GM23248 (cell line): ENCODE results near the gene EME2.

Experiments
- EZH2 ChIP-seq: fragments of 200-600 bp; sonication (generic); IDR thresholded peaks from 2 replicates; pipeline ENCODE4 v1.6.1; 2018; ENCODE audit warnings: antibody characterized with exemption, mild to moderate bottlenecking; ENCODE audit not compliant: insufficient read depth, poor library complexity, severe bottlenecking
- EZH2phosphoT487 ChIP-seq: fragments of 200-600 bp; sonication (generic); IDR thresholded peaks from 2 replicates; pipeline ENCODE4 v1.6.1; 2018; ENCODE audit warnings: antibody characterized with exemption, moderate library complexity, mild to moderate bottlenecking, low read depth; ENCODE audit not compliant: insufficient read depth

DNA sequence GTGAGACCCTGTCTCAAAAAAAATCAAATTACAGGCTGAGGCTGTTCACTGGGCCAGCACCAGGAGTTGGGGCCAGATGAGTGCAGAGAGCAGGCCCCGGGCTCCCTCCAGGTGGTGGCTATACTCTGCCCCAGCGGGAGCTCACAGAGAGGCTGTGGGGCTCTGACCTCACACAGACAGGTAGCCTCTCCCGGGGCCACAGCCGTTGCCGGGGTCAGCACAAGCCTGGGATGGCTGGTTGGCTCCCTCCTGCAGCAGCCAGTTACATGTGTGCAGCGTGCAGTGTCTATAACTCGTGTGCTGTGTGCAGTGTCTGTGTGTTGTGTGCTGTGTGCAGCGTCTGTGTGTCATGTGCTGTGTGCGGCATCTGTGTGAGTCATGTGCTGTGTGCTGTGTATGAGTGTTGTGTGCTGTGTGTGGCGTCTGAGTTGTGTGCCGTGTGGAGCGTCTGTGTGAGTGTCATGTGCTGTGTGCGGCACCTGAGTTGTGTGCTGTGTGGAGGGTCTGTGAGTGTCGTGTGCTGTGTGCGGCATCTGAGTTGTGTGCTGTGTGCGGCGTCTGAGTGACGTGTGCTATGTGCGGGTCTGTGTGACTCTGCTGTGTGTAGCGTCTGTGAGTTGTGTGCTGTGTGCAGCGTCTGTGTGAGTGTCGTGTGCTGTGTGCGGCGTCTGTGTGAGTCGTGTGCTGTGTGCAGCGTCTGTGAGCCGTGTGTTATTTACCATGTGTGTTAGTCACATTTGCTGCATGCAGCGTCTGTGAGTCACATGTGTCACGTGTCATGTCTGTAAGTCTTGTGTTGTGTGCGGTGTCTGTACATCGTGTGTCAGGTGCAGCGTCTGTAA, 45.7 kb upstream of the EME2 start:
- no peak for TF ChIP-seq EZH2
- TF ChIP-seq EZH2phosphoT487: no peak
